ENCODE data around the gene CCL16.
"Not testable (repeated sequence)": the region's sequence is repeated elsewhere in the genome, so short reads cannot be mapped to it uniquely, and the experiment has no call there.

CCL16 gene, protein sequence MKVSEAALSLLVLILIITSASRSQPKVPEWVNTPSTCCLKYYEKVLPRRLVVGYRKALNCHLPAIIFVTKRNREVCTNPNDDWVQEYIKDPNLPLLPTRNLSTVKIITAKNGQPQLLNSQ

DNA sequence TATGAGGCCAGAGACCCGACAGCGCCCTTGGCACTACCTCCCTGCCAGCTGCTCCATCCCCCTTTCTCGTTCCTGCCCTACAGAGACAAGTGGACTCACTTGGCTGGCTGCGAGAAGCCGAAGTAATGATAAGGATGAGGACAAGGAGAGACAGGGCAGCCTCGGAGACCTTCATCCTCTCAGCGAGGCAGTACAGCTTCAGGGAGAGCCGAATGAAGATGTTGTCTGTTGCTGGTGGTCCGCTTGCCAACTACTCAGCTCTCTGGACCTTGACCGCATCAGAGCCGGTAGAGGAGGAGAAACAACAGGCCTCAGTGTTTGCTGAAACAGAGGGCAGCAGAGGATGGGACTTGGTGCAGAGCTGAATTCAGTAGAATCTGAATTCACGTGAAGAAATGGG lies at the start of gene CCL16:
Gene CCL16, minus strand, starts transcription at position 252 of the 400 bp plus-strand sequence. Its CDS starts 77 bp downstream, at position 175.
- no peak for DNase-seq

DNA sequence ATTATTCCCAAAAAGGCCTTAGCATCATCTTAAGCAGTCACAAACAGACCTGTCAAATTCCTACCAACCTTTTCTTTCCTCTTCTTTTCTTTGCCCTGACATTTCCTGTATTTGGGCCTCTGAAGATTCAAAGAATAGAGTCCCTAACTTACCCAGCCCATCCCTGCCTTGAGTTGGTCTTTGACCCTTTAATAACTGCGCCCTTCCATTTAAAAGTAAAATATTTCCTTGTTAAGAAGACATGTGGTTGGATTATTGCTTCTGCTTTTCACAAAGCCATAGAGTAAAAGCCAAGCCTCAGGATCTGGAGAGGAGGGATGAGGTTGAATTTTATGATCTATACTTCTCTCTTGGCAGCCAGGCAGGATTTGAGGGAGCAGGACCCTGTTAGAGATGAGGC lies 49.7 kb upstream of the CCL16 start:
- DNase-seq: no peak

DNA sequence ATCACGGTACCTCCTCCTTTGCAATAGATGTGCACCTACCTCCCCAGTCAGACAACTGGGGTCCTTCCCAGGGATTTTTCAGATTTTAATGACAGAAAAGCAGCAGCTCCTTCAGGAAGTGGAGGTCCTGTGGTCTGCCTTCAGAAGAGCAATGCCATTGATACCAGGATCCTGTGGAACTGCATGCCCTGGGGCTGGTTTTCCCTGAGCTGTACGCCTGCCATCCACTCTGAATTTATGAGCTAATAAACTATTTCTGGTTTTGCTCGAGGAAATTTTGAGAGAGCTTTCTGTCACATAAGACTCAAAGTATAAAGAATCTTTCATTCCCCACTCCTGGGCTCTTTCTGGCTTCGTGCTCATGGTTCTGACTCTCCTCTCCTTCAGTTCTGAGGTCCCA lies 46.5 kb upstream of the CCL16 start:
- no peak for DNase-seq

DNA sequence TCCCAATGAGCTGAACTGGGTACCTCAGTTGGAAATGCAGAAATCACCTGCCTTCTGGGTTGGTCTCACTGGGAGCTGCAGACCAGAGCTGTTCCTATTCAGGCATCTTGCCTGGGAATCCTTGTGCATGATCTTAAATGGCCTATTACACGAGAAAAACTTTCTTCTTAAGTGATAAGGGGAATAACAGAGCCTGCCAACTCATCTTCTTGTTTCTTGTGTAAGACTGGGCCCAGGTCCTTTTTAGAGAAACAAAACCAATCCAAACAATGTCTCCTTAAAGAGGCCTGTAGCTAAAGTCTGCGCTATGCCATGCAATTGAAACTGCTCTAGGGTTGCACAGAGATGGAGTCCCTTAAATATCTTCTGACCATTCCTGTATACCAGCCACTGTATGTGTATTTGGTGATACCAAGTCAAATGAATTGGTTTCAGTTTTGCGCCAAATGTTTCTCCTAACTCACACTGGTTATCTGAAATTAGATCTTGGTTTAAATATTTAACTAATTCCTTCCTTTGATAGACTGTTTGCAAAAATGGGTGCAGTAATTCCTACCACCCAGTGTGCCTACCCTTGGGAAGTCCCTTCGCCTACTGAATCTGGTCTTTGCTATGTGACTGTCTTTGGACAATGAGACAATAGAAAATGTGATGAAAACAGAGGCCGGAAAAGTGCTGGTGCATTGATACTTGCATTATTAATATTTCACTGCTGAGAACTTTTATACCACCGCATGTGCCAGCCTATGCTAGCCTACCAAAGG lies 43.0 kb upstream of the CCL16 start:
- DNase-seq: peak; percentile 29 to 71

DNA sequence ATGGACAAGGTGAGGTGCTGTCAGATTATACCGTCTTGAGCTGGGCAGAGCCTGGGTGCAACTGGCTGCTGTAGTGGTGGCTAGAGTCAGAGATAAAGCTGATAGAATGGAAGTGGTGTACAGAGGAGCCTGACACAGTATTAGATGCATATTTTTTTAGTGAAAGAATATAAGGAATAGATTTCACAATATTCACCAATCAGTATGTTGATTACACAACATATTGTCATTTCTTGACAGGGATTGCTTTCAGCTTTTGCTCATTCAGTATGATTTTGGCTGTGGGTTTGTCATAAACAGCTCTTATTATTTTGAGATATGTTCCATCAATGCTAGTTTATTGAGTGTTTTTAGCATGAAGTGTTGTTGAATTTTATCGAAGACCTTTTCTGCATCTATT lies 38.1 kb upstream of the CCL16 start:
- no peak for DNase-seq

DNA sequence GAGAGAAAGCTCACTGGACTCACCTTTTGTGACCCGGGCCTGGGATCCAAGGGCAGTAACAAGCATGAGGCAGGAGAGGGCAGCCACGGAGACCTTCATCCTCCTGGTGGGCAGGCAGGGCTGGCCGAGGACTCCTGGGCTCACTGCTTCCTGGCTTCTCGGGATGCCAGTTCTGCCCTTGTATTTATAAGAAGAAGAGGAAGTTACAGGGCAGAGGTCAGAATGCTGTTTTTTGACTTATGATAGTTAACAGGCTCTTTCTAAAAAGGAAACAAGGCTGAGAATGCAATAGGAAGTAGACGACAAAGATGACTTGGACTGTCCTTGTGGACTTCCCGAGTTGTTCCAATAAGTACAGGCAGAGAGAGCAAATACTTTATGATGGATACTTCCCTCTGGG lies 36.5 kb upstream of the CCL16 start, which contains the start of gene CCL23:
Gene CCL23, minus strand, starts transcription at position 174 of the 400 bp plus-strand sequence. Its CDS starts 75 bp downstream, at position 99.
- peak; percentile 78 to 81 for DNase-seq

DNA sequence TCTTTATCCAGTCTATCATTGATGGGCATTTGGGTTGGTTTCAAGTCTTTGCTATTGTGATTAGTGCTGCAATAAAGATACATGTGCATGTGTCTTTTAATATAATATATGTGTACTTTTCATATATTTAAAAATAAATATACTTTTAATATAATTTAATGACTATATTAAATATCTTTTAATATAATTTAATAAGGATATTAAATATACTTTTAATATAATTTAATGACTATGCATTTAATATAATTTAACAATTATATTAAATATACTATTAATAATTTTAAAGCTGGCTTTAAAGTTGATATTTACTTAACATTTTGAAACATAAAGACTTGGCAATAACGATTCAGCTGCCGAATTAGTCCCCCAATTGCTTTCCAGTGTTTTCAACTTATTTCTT lies 35.3 kb upstream of the CCL16 start:
- DNase-seq: no peak

DNA sequence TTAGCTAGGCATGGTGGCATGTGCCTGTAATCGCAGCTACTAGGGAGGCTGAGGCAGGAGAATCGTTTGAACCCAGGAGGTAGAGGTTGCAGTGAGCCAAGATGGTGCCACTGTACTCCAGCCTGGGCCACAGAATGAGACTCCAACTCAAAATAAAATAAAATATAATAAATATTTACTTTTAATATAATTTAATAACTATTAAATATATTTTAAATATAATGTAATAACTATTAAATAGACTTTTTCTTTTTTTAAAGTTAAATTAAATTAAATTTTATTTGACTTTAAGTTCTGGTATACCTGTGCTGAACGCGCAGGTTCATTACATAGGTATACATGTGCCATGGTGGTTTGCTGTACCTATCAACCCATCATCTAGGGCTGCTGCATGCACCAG lies 34.6 kb upstream of the CCL16 start:
- not testable (repeated sequence) for DNase-seq

DNA sequence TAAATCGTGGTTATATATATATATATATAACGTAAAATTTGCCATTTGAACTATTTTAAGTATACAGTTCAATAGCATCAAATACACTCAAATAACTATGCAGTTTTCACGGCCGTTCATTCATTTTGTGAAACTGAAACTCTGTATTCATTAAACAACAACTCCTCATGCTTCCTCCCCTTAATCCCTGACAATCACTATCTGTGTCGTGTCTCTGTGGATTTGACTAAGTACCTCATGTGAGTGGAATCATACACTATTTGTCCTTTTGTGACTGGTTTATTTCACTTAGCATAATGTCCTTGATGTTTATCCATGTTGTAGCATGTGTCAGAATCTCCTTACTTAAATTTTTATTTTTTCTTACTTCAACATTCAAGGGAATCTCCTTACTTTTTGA lies 33.6 kb upstream of the CCL16 start:
- no peak for DNase-seq

DNA sequence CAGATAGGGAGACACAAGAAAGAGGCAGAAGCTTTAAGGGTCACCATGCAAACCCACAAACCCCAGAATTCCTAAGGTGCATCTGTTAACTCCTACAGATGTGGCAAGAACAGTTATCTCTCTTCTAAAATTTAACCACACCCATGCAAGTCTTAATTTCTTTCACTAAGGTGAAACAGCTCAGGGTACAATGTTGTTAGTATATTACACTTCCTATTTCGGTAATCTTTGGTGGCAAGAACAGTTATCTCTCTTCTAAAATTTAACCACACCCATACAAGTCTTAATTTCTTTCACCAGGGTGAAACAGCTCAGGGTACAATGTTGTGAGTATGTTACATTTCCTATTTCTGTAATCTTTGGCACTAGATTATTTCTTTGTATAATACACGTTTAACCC lies 29.9 kb upstream of the CCL16 start:
- DNase-seq: no peak

DNA sequence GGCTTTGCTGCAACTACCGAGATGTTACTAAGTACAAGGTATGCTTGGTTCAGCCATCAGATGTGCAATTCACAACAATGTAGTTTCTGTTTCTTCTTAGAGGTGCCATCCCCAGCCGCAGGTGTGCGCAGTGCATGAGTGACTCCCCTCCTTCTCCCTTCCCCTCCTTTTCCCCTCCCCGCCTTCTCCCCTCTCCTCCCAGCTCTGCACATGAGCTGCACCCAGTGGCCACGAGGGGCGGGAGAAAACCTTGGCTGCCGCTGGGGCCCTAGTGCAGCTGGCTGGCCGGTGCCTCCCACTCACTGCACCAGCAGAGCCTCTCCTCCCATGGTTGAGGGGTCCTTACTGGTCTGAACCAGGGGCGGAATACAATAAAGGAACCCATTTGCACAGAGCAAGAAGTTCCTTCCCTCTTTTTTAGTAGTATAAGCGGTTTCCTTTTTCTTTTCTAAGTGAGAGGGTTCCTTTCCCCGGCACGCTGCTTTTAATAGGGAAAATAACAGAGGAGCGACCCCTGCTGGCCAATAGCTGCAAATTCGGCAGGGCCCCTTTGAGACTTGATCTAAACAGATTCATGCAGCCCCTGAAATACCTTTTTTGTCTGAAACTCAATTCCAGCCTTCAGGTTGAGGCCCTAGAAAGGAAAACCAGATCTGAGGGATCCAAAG lies 27.8 kb upstream of the CCL16 start:
- peak; percentile 21 to 60 for DNase-seq

DNA sequence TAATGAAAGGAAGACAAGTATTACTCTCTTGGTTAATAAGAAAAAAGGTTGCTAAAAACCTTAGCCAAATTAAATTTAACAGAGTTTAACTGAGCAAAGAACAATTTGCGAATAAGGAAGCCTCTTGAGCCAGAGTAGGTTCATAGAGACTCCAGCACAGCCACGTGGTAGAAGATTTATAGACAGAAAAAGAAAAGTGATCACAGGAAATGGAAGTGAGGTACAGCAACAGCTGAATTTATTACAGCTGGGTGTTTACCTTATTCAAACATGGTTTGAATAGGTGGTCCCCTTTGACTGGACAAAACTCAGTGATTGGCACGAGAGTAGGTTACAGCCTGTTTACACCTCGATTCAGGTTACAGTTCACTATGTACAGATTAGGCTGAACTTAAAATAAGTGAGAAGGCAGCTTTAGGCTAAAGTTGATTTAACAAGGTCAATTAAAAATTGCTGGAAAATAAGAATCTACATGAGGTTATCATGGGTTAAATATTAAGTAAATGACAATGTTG lies 23.4 kb upstream of the CCL16 start:
- DNase-seq: no peak

DNA sequence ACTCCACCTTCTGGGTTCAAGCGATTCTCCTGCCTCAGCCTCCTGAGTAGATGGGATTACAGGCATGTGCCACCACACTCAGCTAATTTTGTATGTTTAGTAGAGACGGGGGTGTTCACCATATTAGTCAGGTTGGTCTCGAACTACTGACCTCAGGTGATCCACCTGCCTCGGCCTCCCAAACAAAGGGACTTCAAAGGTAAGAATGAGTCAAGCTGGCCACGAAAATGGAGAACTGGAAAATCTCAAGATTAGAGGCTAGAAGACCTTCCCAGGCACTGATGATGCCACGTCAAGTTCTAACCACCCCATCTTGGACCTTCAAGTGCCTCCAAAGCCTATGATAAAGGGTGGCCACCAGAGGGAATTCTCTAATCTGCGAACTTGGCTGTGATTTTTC lies 21.3 kb upstream of the CCL16 start:
- no peak for DNase-seq

DNA sequence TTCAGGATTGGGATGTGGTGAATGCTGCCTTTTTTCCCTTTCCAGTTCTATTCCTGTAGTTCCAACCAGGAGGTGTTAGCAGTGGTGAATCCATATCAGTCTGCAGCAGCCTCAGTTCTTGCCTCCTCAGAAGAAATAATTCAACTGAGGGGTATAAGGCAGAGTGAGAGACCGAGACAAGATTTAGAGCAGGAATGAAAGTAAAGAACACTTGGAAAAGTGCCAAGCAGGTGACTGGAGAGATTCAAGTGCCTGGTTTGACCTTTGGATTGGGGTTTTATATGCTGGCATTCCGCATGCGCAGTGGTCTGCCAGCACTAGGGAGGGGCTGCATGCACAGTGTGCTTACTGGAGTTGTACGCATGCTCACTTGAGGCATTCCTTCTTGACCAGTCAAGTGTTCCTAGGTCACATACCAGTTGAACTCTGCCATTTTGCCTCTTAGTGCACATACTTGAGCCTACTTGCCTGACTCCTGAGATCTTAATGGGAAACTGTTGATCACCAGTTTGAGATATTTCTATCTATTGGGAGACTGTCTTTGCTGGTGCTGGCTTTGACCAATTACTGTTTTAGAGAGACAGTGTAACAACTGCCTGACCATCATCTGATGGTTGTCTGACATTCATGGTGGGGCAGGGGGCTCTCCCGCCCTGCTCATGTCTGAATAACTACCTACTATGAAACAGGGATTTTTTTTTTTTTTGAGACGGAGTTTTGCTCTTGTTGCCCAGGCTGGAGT lies 20.7 kb upstream of the CCL16 start:
- DNase-seq: no peak

DNA sequence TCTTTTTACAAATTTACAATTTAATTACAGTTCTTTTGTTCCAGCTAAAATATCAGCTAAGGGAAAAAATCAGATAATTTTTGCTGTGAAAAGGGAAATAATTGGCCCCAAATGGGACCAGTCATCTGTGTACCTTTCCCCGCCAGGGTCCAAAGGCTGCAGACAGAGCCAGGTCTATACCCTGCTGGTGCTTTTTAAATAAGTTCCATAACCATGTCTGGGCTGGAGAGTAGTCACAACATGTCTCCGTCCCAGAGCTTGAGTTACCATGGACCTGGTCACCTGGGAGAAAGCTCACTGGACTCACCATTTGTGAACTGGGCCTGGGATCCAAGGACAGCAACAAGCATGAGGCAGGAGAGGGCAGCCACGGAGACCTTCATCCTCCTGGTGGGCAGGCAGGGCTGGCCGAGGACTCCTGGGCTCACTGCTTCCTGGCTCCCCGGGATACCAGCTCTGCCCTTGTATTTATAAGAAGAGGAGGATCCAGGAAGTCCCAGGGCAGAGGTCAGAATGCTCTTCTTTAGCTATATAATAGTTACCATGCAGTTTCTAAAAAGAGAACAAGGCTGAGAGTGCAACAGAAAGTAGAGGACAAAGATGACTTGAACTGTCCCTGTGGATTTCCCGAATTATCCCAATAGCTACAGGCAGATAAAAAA lies 19.9 kb upstream of the CCL16 start, which contains the start of gene CCL15:
Gene CCL15, minus strand, starts transcription at position 444 of the 662 bp plus-strand sequence. Its CDS starts 61 bp downstream, at position 383.
- peak; percentile 28 to 66 for DNase-seq

DNA sequence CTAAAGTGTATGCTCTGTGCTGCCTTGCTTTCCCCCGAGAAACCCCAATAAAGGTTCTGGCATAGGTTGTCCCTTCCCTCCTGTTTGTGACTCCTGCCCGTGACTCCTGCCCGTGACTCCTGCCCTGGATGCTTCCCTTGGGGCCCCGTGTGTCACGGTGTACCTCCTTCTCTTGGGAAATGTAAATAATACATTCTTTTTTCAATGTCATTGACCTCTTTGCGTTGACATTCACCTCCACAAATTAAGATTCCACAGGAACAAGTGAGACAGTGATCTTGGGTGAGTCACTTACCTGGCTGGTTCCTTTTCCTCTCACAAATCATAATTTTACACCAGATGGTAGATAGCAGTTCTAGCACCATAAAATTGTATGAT lies 19.4 kb upstream of the CCL16 start:
- DNase-seq: no peak

DNA sequence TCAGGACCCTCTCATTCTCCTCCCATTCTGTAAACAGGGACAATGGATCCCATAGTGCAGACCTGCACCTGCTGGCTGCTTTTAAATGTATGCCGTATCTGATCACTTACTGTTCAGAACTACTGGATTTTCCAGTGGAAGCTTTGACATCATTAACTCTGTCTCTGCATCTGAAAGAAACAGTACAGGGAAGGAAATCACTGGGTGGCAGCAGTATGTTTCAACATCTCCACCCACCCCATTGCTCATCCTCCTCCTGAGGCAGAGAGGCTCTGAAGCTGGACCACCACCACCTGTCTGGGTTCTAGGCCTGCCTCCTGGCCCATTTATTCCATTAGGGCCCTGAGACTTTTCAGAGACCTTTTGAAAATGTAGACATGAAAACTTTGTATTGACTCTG lies 17.5 kb upstream of the CCL16 start:
- peak; percentile 64 to 71 for DNase-seq

DNA sequence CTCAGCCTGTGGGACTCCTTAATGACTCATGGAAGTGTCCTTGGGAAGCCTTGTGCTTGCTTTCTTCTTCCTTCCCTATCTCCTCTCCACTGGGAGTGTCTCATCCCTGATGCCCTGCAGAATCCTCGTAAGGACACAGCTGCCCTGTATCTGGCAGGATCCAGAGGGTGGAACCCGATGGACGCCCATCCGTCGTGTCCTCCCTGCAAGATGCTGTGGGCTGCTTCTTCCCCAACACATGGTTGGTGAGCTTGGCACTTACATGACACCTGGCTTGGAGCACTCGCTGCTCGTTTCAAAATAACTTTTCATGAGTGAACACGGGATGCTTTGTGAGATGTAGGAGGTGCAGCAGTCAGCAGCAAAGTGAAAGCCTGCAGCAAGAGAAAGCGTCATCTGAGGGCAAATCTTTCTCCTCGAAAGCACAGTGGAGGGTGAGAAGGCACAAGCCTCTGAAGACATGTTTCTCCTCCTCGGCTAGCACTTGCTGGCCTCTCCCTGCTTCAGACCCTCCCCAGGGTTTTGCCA lies 16.8 kb upstream of the CCL16 start:
- DNase-seq: no peak

DNA sequence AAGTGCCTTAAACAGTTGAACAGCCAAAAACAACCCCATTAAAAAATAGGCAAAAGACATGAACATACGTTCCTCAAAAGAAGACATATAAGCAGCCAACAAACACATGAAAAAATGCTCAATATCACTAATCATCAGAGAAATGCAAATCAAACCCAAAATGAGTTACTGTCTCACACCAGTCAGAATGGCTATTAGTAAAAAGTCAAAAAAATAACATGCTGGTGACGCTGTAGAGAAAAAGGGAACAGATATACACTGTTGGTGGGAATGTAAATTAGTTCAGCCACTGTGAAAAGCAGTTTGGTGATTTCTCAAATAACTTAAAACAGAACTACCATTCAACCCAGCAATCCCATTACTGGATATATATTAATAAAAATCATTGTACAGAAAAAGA lies 14.0 kb upstream of the CCL16 start:
- DNase-seq: not testable (repeated sequence)

DNA sequence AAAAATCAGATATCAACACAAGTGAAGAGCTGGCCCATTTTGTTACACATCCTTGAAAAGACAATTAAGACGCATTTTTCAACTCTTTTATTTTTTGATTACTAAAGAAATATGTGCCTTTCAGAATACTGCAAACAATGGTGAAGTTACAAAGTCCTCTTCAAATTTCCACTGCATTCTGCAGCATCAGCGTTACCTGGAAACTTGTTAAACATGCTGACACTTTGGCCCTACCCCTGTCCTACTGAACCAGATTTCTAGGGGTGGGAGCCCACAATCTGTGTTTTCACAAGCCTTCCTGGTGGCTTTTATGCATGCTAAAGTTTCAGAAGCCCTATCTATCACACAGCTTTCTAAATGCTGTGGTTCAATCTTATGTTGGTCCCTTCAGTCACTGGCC lies 9.8 kb upstream of the CCL16 start:
- no peak for DNase-seq

DNA sequence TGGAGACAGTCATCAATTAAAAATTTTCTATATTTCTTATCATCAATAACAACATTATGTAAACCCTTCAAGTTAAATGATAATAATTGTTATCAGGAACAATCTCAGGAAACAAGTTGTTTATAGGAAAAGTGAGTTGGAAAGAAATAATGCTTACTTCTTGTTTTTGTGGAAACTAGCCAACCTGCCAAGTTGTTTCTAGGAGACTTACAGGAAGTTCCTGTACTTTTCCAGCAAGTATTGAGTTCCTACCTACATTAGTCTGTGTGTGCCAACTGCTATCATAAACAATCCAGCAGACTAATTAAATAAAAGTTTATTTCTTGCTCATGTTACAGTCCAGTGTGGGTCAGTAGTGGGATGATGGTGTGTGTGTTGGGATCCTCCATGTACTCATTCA lies 6.9 kb upstream of the CCL16 start:
- no peak for DNase-seq

DNA sequence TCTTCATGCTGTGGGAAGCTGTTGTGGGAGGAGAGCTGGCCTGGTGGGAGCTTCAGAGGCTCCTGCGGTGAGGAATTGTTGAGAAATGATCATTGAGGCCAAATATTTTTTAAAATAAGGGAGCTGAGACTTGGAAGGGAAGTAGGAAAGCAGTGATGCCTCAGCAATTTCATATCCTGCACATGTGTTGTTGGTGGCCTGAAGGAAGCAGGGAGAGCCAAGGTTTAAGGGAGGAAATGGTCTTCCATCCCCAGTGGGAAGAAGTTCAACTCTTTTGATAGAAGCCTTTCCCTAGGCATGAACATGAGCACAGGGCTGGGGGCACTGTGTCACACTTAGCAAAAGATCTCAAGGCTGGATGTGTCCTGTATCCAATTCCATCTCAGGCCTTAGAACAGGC lies 5.3 kb upstream of the CCL16 start, which contains the start of gene CCL14:
Gene CCL14, minus strand, starts transcription at position 87 of the 400 bp plus-strand sequence. Its CDS starts 80 bp downstream, at position 7.
- DNase-seq: no peak

All from inflammatory macrophage treated with lipopolysaccharide for 1 hour (primary cell).